BE2C (cell line): ENCODE measurements around the gene RNF39.

Experiments used
- DNase-seq: peaks from one replicate; pipeline ENCODE4 v3.0.0-alpha.2; 2020
- H3K27me3 ChIP-seq: fragments of 250-450 bp; sonication (Bioruptor Pico); 2 replicates; pipeline ENCODE4 v1.5.1; 2020; ENCODE audit warnings: mild to moderate bottlenecking
- H3K36me3 ChIP-seq: fragments of 250-450 bp; sonication (Bioruptor Pico); 2 replicates; pipeline ENCODE4 v1.5.1; 2020; ENCODE audit warnings: mild to moderate bottlenecking
- H3K4me1 ChIP-seq: fragments of 250-450 bp; sonication (Bioruptor Pico); 2 replicates; pipeline ENCODE4 v1.5.1; 2020
- H3K4me3 ChIP-seq: 2 replicates; pipeline ENCODE4 v1.5.1; 2011; ENCODE audit warnings: low read depth, low read length
- H3K9me3 ChIP-seq: fragments of 250-450 bp; sonication (Bioruptor Pico); 2 replicates; pipeline ENCODE4 v1.5.1; 2020
- TF ChIP-seq, protein P1 (sequence below): IDR thresholded peaks from 2 replicates; pipeline ENCODE4 v1.5.1; 2012; ENCODE audit warnings: mild to moderate bottlenecking, low read depth, low read length

The RNF39 gene

DNA sequence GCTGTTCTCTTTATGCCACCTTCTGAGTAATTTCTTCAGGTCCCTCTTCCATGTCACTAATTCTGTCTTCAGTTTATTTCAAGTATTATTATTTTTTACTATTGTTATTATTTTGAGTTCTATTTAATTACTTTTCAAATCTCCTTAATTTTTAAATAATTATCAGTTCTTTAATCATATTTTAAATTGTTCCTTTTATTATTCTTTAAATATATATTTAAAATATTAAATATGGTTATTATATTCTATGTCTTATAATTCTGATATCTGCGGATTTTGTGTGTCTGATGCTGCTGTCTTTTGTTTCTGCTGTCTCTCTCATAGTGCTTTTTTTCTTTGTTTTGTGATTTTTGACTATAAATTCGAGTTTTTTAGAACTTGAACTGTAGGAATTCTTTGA, 12.3 kb downstream of the RNF39 start:
- Histone ChIP-seq H3K4me1 (peaks cover 3% of the 10 kb centered on the region; the same call in 1 of the 2 replicates), H3K36me3 (no peaks in the 10 kb centered on the region; the same call in 1 of the 2 replicates), H3K9me3 (no peaks in the 10 kb centered on the region; the same call in 1 of the 2 replicates), H3K4me3 (no peak overlapping the region), H3K27me3 (no peaks in the 10 kb centered on the region)
- DNase-seq: no peak
- TF ChIP-seq, protein P1, sequence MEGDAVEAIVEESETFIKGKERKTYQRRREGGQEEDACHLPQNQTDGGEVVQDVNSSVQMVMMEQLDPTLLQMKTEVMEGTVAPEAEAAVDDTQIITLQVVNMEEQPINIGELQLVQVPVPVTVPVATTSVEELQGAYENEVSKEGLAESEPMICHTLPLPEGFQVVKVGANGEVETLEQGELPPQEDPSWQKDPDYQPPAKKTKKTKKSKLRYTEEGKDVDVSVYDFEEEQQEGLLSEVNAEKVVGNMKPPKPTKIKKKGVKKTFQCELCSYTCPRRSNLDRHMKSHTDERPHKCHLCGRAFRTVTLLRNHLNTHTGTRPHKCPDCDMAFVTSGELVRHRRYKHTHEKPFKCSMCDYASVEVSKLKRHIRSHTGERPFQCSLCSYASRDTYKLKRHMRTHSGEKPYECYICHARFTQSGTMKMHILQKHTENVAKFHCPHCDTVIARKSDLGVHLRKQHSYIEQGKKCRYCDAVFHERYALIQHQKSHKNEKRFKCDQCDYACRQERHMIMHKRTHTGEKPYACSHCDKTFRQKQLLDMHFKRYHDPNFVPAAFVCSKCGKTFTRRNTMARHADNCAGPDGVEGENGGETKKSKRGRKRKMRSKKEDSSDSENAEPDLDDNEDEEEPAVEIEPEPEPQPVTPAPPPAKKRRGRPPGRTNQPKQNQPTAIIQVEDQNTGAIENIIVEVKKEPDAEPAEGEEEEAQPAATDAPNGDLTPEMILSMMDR: no peak

GRCh38 chr6:30062471-30063178, 12.9 kb downstream of the RNF39 start:
- Histone ChIP-seq H3K4me3 (peak overlapping the region; percentile 100), H3K36me3 (no peaks in the 10 kb centered on the region; the same call in 1 of the 2 replicates), H3K27me3 (no peaks in the 10 kb centered on the region), H3K9me3 (no peaks in the 10 kb centered on the region; the same call in 1 of the 2 replicates), H3K4me1 (peaks cover under 1% of the 10 kb centered on the region; the same call in 1 of the 2 replicates)
- TF ChIP-seq, protein P1: no peak
- no peak for DNase-seq

- Histone ChIP-seq H3K27me3 (no peaks in the 10 kb centered on the region), H3K36me3 (no peaks in the 10 kb centered on the region; the same call in 1 of the 2 replicates), H3K9me3 (no peaks in the 10 kb centered on the region), H3K4me1 (no peaks in the 10 kb centered on the region), H3K4me3 (peak overlapping the region; percentile 100)
- TF ChIP-seq, protein P1: no peak
- no peak for DNase-seq
Measured at GRCh38 chr6:30061858-30062458, 13.6 kb downstream of the RNF39 start.

DNA sequence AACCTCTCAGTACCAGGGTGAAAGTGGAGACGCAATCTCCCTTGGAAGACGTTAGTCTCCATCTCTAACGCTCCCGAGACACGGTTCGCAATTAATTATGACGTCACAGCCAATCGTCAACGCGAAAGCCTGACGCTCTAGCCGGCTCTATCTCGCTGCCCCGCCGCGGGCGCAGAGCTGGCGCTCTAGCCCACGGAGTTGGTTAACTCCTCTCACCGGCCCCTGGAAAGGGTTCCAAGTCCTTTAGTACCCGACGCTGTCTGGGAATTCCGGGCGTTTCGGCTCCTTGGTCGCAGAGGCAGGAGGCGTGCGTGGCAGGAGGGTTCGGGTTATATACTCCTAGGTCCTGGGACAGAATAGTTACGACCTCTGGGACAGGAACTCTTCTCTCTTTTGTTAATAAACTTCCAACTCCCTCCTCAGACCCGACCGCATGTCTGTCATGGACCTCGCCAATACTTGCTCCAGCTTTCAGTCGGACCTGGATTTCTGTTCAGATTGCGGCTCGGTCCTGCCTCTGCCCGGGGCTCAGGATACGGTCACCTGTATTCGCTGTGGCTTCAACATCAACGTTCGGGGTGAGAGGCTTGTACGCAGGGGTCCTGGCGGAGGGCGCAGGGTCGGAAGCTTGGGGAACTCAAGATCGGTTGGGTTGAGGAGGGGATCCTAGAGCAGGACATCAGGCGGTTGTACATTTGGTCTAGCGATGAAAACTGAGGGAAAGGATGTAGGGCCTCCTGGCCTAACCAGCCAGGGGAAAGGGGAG, 14.3 kb downstream of the RNF39 start, which contains the start of gene POLR1H:
Gene POLR1H (plus strand): TSS at position 174 of the 766 bp plus-strand sequence. CDS start 260 bp downstream, at position 434.
- Histone ChIP-seq H3K4me1 (no peaks in the 10 kb centered on the region), H3K9me3 (no peaks in the 10 kb centered on the region), H3K27me3 (no peaks in the 10 kb centered on the region), H3K4me3 (peak within 1 kb of the TSS; percentile 100), H3K36me3 (no peaks in the 10 kb centered on the region; the same call in 1 of the 2 replicates)
- peak; percentile 92 for DNase-seq
- TF ChIP-seq, protein P1: 0 out of 2 replicates have a peak, but pooled peaks have one; percentile 4

DNA sequence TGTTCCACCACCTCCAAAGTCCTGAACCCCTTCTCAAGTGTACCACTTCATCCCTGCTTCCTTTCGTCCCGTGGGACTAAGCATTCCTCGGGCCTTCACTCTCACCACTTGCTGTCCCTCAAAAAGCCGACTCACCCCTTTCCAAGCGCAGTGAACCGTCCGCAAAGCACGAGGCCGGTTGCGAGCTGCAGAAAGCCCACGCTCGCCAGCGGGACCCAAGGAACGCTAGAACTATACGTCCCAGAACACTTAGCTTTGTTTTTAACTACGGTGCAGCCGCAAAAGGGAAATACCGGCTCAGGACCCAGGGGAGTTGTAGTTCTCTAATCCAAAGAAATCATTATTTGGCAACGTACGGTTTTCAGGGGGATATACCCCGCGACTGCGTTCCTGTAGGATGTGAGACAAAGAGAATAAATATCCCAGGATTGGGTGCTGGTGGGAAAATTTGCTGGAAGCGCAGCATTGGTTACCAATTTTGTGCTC, 14.9 kb downstream of the RNF39 start:
- Histone ChIP-seq H3K36me3 (no peaks in the 10 kb centered on the region; the same call in 1 of the 2 replicates), H3K4me1 (no peaks in the 10 kb centered on the region), H3K27me3 (no peaks in the 10 kb centered on the region), H3K9me3 (no peaks in the 10 kb centered on the region), H3K4me3 (peak overlapping the region; percentile 100)
- TF ChIP-seq, protein P1: no peak
- peak; percentile 16 for DNase-seq
